Hypothalamus (tissue), 51 donors: ENCODE results near the gene SHANK1.

Experiments
- DNase-seq, 51 donors: peaks; one replicate each; lab custom pipeline; 2025; lab: John Stamatoyannopoulos, UW

The SHANK1 gene

GRCh38 chr19:50693064-50693975 lies 26.3 kb downstream of the SHANK1 start:
- peak in 1 of 51 donors; percentile 19 for DNase-seq

GRCh38 chr19:50690439-50690838 lies 29.2 kb downstream of the SHANK1 start:
- no peak for DNase-seq

- DNase-seq: no peak
Observed at GRCh38 chr19:50688766-50689165, 30.8 kb downstream of the SHANK1 start.

- no peak for DNase-seq
Observed at GRCh38 chr19:50686310-50687032, 33.1 kb downstream of the SHANK1 start.

GRCh38 chr19:50679177-50680125 lies 40.2 kb downstream of the SHANK1 start:
- peak in 50 of 51 donors; percentile 4 to 84 (median 62) for DNase-seq

GRCh38 chr19:50678323-50678722 lies 41.3 kb downstream of the SHANK1 start:
- DNase-seq: no peak

GRCh38 chr19:50677636-50678035 lies 42.0 kb downstream of the SHANK1 start:
- no peak for DNase-seq

GRCh38 chr19:50676625-50677197 lies 42.9 kb downstream of the SHANK1 start:
- no peak for DNase-seq

GRCh38 chr19:50673118-50673517 lies 46.5 kb downstream of the SHANK1 start:
- DNase-seq: no peak

- no peak for DNase-seq
Observed at GRCh38 chr19:50670102-50670380, 49.6 kb downstream of the SHANK1 start.

GRCh38 chr19:50669302-50670101 lies 50.1 kb downstream of the SHANK1 start:
- peak in 16 of 51 donors; percentile 3 to 51 (median 10) for DNase-seq

GRCh38 chr19:50668879-50669278 lies 50.7 kb downstream of the SHANK1 start:
- no peak for DNase-seq

GRCh38 chr19:50668416-50668815 lies 51.2 kb downstream of the SHANK1 start:
- DNase-seq: no peak

GRCh38 chr19:50667759-50668231 lies 51.8 kb downstream of the SHANK1 start:
- DNase-seq: no peak

GRCh38 chr19:50667177-50667758 lies 52.3 kb downstream of the SHANK1 start:
- DNase-seq: no peak

- no peak for DNase-seq
Observed at GRCh38 chr19:50666346-50667176, 53.0 kb downstream of the SHANK1 start.

- no peak for DNase-seq
Observed at GRCh38 chr19:50664204-50664603, 55.4 kb downstream of the SHANK1 start.

- no peak for DNase-seq
Observed at GRCh38 chr19:50663482-50663790, 56.2 kb downstream of the SHANK1 start.
